ENCODE measurements around the gene CA9. TPM values are rescaled to one million over a fixed set of nuclear protein-coding genes. Genes with fewer than 3 reads are reported as not detected.

Gene CA9
- total and polyA plus RNA-seq, 8 donors, result 0.26 to 1.8 (median 1.3) TPM; not detected in 1

DNA sequence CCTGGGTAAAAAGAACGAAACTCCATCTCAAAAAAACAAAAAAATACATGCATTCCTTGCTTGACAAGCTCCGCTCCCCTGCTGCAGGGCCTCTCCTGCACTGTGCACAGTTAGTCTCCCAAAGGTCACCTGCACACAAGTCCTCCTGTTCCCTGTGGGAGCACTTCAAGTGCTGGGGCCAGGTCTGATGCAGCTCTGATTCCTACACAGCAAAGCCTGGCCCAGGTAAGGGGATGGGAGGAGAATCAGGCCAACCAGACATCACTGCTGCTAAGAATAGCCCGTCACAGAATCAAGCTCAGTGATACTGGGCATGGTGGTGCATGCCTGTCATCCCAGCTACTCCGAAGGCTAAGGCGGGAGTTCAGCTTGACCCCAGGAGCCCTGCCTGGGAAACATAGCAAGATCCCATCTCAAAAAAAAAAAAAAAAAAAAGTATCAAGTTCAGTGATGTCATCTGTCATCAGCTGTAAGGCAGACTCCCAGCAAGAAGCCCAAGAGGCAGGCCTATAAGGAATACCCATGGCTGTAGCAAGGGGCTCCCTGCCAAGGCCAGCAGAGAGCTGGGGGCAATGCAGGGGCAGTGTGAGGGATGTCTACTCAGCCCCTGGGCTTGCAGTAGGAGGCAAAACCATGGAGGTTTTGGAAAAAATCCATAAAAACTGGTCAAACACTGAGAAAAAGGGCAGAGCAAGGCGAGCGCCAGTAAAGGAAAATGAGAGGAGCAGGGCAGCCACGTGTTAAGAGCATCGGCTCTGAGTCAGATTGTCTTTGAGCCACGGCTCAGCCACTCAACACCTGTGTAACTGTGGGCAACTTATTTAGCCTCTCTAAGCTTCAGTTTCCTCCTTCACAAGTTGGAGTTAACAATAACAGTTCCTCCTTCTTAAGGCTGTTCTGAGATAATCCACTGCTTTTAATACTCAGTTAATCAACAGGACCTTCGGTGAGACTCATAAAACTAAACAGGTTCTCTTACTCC, 12.8 kb downstream of the CA9 start:
- ATAC-seq (peak; percentile 7), DNase-seq (no peak)
- TF ChIP-seq, protein P1, sequence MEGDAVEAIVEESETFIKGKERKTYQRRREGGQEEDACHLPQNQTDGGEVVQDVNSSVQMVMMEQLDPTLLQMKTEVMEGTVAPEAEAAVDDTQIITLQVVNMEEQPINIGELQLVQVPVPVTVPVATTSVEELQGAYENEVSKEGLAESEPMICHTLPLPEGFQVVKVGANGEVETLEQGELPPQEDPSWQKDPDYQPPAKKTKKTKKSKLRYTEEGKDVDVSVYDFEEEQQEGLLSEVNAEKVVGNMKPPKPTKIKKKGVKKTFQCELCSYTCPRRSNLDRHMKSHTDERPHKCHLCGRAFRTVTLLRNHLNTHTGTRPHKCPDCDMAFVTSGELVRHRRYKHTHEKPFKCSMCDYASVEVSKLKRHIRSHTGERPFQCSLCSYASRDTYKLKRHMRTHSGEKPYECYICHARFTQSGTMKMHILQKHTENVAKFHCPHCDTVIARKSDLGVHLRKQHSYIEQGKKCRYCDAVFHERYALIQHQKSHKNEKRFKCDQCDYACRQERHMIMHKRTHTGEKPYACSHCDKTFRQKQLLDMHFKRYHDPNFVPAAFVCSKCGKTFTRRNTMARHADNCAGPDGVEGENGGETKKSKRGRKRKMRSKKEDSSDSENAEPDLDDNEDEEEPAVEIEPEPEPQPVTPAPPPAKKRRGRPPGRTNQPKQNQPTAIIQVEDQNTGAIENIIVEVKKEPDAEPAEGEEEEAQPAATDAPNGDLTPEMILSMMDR (IDR thresholded peaks at IDR 0.05), result no peak
- H3K4me1 ChIP-seq, result peaks cover 0 to 21% of the 10 kb centered on the region in 2 donors
- H3K4me3 ChIP-seq, result no peak overlapping the region
- H3K27me3 ChIP-seq, result peaks cover 0 to 9% of the 10 kb centered on the region in 2 donors
- H3K27ac ChIP-seq, result no peak overlapping the region
- no peaks in the 10 kb centered on the region for H3K9me3 ChIP-seq
- intact Hi-C loops (cut with DNase I), result no loop called here
- peaks cover 0 to 18% of the 10 kb centered on the region in 2 donors for H3K36me3 ChIP-seq

DNA sequence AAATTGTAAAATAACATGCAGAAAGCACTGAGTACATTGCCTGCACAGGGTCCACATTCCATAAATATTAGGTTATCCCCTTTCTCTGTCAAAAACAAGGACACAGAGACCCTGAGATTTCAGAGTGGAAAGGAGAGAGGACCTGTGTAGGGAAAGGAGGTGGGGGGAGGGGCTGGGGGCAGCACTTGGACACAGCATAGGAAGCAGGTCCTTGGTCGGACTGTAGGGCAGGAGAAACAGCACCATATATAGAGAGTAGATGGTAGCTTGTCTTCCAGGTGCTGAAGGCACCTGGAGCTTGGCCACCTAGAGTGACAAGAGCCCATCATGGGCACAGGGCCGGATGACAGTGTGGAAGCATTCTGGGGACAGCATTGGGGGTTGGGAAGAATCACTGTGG, 13.6 kb downstream of the CA9 start:
- intact Hi-C loops (cut with DNase I), result no loop called here
- Histone ChIP-seq H3K36me3 (peaks cover 0 to 18% of the 10 kb centered on the region in 2 donors), H3K4me3 (no peak overlapping the region), H3K4me1 (peaks cover 0 to 21% of the 10 kb centered on the region in 2 donors), H3K27me3 (peaks cover 0 to 9% of the 10 kb centered on the region in 2 donors), H3K27ac (no peak overlapping the region), H3K9me3 (no peaks in the 10 kb centered on the region)
- ATAC-seq (no peak), DNase-seq (no peak)
- TF ChIP-seq, protein P1 (IDR thresholded peaks at IDR 0.05), result no peak

DNA sequence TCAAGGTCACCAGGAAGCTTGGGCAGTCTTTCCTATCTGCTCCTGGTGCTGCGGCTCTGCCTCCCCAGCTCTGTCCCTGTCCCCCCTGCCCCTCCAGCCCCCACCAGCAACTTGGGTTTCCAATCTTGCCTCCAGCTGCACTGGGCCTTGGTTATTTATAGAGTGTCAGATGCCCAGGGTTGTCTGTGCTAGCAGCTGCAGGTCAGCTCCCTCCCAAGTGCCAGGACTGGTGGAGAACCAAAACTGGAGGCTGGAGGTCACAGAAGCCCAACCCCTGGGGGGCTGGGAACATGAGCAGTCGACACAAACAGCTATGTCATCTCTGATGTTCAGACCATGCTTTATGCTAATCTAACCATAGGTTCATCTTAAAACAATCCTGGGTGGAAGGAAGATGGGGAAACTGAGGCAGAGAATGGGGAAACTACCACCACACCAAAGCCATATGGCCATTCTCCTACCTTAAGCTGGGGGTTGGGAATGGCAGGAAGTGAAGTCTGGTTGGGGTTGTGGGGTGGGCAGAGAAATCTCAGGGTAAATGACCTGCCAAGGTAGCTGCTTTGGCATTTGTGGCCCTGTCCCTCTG, 14.3 kb downstream of the CA9 start:
- intact Hi-C loops (cut with DNase I), result no loop called here
- H3K27ac ChIP-seq, result peak overlapping the region in 1 of 2 donors; percentile 7
- H3K4me3 ChIP-seq, result peak overlapping the region; percentile 68
- H3K9me3 ChIP-seq, result no peaks in the 10 kb centered on the region
- peaks cover 0 to 17% of the 10 kb centered on the region in 2 donors for H3K36me3 ChIP-seq
- ATAC-seq (no peak), DNase-seq (no peak)
- TF ChIP-seq, protein P1 (IDR thresholded peaks at IDR 0.05), result no peak
- peaks cover 0 to 21% of the 10 kb centered on the region in 2 donors for H3K4me1 ChIP-seq
- peaks cover 0 to 9% of the 10 kb centered on the region in 2 donors for H3K27me3 ChIP-seq

DNA sequence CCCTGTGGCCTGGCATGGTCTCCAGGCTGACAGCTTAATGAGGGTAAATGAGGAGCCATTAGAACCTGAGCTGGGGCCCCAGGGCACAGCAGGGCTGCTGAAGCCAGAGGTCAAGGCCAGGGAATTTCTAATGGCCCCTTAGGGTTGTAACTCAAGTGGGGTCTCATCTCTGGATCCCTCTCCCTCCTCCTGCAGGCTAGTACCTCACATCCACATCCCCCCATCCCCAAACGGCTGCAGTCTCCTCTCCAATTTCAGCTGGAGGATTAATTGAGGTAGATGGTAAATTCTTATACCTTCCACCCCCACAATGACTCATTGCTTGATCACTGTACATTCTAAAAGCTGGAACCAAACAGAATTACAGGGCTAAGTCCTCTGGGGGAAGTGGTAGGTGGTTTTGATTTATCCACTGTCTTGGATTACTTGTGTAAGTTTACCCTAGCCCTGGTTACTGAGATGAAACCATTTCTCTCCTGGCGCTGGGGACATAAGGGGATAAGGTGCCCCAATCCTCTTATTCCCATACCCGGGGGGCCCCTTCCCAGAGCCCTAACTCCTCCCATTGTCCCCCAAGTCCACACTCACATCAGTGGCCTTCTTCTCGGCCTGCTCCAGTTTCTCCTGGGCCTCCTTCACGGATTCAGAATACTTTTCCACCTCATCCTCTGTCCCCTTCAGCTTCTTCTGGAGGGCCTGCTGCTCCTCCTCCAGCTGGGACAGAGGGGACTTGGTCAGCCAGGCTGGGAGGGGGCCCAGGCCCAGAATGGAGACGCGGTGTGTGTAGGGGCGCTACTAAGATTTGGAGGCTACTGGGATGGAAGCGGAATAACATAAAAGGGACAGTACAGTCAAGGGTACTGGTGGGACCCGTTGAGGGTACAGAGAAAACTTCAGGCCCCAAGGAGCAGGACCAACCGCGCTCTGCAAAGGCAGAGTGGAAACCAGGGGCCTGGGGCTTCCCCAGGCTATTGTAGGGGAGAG, 15.1 kb downstream of the CA9 start:
- Histone ChIP-seq H3K4me3 (peak overlapping the region; percentile 68), H3K27me3 (peaks cover 0 to 9% of the 10 kb centered on the region in 2 donors), H3K36me3 (peaks cover 0 to 10% of the 10 kb centered on the region in 2 donors), H3K9me3 (no peaks in the 10 kb centered on the region), H3K27ac (peak overlapping the region; percentile 37 to 51), H3K4me1 (peaks cover 0 to 19% of the 10 kb centered on the region in 2 donors)
- intact Hi-C loops (cut with DNase I), result no loop called here
- DNase-seq (no peak), ATAC-seq (no peak)
- TF ChIP-seq, protein P1 (IDR thresholded peaks at IDR 0.05), result no peak

All from left lung (tissue), 10 donors.